GM18858 (cell line): ENCODE data around the gene NUDT14.

Experiments
- ATAC-seq: cut with Tn5 transposase; IDR thresholded peaks from one replicate; pipeline ENCODE4 v1.9.1; 2021; ENCODE audit not compliant: unreplicated experiment

Gene NUDT14

DNA sequence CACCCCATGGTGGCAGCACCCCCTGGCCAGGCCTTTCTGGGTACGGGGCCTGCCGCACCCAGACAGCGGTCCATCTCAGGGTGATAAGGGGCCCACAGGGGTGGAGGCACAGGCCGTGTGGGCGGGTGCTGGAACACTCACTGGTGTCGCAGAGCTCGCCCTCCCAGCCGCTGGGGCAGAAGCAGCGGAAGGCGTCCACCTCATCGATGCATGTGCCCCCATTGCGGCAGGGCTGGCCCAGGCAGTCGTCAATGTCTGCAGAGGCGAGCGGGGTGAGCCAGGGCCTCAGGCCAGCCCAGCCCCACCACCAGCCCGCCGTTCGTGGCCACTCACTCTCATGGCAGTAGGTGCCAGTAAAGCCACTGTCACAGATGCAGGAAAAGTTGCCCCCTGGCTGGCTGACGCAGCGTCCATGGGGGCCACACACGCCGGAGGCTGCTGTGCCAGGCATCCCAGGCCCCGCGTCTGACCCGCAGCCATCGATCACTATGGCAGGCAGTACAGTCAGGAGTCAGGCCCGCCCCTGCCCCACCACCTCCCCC, 32.4 kb downstream of the NUDT14 start:
- no peak for ATAC-seq

DNA sequence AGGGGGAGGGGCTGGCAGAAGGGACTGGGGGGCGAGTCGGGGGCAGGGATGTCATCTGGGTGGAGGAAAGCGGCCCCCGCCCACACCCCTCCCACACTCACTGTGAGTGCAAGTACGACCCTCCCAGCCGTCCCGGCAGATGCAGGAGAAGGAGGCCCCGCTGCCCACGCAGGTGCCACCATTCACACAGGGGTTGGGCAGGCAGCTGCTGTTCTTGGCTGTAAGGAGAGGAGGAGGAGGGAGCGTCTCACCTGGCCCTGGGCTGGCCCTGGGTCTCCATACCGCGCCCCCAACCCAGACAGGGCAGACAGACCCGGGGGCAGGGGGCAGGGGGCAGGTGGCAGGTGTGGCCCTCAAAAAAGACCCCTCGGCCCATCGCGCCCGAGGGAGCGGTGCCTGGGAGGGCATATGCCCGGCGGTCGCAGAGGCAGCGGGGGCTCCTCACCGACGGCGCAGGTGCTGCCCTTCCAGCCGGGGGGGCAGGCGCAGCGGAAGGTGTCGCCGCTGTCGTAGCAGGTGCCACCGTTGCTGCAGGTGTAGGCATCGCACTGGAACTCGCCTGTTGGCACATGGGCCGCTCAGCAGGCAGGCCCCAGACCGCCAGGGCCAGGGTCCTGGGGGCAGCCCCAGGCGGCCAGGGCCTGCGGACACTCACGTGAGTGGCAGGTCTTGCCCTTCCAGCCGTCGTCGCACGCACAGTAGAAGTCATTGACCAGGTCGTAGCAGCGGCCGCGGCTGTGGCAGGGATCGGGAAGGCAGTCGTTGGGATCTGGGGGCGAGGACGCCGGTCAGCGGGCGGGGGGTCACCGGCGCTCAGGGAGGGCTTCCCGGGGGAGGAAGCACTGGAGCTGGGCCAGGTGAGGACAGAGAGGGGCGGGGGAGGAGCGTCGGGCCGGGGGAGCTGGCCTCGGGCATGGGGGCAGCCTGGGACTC, 33.2 kb downstream of the NUDT14 start:
- ATAC-seq: no peak

DNA sequence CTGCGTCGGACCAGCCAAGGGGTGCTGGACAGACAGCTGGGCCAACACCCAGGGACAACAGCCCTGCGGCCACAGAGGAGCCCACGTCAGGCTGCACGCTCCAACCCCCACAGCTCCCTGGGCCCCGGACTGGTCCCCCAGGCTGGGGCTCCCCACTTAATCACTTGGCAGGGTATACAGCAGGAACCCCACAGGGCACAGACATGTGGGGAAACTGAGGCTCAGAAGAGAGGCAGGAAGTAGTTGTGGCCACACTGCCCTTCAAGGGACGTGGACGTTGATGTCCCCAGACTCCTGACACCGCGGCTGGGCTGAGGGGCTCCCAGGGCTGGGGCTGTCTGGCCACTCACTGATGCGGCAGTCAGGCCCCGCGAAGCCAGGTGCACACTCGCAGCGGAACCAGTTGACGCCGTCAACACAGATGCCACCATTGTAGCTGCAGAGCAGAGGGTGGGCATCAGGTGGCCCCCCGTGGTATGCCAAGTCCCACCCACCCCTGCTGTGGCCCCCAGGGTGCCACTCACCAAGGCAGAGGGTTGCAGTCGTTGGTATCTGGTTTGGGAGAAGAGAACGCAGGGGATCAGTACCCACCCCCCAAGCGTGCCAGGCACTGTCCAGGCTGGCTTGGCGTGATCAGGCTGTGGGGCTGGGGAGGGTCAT, 34.0 kb downstream of the NUDT14 start:
- ATAC-seq: no peak

DNA sequence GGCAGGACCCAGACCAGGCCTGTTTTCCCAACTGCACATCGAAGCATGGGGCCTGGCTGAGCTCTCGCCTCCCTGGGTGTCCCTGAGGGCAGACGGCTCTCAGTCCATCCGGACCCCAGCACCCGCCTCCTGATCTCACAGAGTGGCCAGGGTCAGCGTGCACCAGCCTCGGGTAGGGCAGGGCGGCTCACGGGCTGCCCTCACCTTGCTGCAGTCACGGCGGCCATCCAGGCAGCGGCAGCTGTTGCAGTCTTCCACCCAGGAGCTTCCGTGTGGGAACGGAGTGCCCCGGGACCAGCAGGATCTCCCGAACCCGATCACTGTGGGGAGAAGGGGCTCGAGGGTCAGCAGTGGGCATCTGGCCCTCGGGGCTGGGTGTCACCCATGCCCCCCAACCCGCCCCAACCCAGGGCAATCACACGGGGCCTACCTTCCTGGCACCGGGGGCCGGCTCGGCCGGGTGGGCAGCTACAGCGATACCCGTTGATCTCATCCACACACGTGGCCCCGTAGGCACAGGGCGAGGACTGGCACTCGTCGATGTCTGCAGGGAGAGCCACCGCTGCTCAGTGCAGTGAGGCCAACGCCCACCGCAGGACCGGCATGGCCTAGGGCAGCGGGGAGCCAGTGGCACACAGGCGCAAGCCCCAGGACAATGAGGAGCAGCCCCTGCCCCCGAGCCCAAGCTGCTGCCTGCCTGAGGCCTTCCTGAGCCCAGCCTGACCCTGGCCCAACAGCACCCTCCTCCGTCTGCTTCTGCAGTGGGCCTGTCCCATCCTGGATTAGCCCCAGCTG, 34.7 kb downstream of the NUDT14 start:
- ATAC-seq: no peak

DNA sequence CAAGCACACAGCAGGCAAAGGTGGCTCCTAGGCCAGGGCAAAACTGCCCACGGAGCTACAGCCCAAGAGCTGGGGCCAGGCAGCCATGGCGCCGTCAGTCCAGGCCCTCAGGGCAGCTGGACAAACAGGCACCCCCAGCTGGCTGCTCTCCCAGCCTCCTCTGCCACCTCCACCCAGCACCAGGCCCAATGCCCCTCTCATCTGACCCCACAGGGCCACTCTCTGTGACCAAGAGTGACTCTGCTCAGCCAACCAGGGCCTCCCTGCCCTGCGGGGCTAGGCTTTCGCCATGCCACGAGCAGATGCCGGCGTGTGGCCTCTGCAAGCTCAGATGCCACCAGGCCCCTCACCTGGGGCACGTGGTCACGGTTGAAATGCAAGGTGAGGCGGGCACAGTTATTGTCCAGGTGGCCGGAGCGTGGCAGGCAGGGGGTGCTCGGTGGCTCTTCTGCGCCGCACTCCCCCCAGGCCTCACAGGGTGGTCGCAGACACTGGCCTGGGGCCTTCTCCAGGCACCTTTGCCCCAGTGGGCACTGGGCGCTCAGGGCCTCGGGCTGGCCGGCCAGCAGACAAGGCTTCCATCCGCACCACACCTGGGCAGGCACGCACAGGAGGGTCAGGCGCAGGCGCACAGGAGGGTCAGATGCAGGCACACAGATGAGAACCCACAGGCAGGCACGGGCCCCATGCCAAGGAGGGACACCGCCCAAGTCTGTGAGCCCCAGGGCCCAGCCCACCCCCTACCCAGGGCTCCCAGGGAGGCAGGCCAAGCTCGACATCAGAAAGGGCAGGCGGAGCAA, 35.5 kb downstream of the NUDT14 start:
- no peak for ATAC-seq

DNA sequence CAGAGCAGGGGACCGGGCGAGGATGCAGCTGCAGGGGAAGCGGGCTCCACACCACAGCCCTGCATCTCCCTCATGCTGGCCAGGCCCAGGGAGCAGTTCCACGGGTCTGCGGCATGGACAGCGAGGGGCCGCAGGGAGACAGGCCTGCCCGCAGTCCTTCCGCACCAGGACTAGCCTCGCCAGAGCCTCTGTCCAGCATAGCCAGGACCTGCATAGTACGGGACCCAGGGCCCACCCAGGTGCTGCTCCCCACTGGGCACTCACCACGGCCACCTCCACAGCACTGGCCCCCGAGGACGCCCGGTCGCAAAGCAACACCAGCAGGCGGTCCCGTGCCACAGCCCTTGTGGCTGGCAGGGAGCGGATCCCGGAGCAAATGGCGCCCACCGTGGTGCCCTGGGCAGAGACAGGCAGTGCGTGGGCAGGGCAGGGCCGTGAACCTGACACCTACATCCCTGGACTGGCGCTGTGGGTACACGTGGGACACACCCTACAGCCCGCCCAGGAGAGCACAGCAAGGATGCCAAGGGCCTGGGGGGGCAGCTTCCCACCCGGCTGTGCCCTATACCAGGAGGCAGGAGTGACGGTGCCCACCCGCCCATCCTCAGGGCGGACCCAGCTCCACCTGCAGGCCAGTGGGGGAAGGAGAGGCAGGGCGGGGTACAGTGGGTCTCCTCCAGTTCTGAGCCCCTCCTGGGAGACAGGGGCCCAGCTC, 36.3 kb downstream of the NUDT14 start:
- ATAC-seq: no peak

DNA sequence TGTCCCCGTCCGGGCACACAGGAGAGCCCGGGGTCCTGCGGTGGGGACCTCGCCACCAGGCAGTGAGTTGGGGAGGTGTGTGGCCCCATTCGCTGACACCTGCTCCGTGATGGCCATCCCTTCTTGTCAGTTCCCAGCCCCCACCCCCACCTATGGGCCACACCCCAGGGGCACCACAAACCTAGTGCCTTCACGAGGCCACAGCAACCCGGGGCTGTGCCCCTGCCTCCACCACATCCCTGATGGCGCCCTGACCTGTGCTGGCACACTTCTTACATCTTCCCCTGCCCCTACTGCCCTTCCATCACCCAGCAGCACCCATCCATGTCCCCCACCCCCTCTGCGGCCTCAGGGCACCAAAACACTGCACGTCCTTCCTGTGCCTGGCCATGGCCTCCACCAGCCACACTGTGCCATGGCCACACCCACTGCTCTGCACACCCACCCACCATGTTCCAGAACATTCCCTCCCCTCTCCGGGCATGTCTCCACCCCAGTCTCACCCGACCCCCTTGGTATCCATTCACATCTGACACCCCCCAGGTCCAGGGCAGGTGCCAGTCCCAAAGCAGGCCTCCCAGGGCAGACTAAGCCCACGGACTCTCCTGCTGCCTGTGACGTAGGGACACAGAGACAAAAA, 37.0 kb downstream of the NUDT14 start:
- no peak for ATAC-seq

DNA sequence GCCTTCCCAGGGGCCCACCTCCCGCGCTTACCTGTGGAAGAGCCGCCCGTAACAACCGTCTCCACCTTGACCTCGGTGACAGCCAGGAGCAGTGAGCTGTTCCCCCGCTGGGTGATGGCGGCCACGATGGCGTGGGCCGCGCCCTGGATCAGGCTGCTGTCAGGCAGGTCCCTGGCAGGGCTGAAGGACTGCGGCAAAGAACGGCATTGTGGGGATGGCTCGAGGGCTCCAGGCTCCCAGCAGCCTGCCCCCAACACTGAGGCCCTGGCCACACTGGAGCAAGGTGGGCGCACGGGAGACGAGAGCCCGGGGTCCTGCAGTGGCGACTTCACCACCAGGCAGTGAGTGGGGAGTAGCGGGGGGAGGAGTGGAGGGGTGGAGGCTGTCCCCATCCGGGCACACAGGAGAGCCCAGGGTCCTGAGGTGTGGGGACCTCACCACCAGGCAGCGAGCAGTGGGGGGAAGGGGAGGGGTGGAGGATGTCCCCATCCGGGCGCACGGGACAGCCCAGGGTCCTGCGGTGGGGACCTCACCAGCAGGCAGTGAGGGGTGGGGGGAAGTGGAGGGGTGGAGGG, 37.6 kb downstream of the NUDT14 start:
- ATAC-seq: no peak

DNA sequence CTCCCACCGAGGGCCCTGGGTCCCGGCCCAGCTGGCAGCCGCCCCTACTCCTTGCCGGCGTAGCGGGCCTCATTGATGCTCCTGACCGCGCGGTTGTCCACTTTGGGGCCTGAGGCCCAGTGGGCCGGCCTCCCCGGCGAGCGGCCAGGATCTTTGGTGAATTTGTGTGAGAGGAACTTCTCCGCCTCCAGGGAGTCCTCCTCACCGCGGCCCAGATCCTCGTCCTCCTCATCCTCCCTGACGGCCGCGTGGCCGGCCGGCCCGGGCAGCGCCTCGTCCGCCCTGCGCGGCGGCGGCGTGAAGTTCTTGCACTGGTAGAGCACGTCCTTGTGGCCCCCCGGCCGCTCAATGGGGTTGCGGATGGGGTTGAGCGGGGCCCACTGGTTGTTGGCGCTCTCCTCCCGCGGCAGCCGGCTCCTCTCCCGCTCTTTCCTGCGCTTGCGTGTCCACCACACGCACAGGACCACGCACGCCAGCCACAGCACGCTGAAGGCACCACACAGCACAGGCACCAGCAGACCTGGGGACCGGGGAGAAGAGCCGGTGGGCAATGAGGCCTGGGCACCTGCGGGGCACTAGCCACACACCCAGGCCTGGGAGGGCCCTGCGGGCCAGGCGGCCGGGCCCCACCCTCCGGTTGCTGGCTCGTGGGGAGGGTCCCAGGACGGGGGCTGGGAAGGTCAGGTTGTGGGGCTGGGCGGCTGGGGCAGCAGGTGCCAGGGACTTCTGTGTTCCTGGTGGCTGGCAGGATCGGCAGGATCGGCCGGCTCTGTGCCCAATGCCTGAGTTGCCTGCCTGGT, 38.3 kb downstream of the NUDT14 start:
- ATAC-seq: no peak

DNA sequence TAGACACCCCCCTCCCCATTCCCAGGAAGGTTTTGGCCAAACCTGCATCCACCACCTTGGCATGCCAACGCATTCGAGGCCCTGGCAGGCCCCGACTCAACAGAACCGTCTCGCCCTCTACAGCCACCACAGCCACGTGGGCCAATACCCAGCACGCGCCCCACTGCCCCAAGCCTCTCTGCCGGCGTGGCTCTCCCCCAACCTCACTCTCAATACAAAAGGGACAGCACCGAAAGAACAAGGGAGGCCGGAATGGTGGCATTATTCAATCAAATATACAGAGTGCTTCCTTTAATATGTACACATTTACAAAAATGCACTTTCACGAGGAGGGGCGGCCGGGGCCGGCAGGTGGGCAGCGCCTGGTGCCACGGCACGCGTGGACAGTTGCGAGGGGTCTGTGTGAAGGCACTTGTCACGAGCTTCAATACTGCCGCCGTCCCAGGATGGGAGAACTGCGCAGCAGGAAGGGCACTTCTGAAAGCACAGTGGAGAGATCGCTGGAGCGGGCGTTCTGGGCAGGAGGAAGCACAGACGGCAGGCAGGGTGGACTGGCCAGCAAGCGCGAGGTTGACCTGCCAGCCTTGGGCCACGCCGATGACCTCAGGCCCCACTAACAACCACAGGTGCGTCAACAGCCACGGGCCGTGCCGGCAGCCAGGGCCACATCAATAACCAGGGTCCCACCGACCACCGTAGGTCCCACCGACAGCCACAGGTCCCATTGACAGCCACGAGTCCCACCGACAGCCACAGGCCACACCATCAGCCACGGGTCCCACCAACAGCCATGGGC, 39.4 kb downstream of the NUDT14 start:
- no peak for ATAC-seq

DNA sequence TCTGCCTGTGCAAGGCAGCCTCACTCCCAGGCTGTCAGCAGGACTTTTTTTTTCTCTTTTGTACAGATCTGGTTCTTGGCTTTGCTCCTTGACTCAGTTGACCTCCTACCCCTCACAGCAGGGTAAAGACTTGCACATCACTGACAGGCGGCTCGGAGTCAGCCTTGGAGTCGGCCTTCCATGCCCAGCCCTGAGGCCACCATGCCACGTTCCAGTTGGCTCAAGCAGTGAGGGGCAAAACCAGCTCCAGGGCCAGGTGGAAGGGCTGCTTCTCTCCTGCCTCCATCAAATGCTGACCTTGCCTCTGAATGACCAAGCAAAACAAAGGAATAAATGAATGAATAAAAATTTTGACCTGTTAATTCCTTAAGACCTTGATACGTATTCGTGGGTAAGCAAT, 40.1 kb downstream of the NUDT14 start:
- ATAC-seq: no peak

DNA sequence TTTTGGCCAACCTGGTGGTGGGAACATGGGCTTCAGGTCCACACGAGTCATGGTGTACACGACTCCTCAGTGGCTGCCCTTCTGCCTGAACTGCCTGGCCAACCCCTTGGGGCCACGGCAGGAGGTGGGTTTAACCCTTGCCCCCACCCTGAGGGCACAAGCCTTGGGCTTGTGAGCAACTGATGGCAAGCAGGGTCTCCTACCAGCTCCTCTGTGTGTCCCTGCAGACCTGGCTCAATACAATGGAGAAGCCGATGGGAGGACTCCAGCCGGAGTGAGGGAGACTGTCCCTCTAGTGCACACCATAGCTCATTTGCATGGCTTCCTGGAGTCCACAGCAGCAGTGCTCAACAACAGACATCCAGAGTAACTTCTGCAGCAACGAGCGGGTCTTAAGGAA, 40.5 kb downstream of the NUDT14 start:
- ATAC-seq: no peak

DNA sequence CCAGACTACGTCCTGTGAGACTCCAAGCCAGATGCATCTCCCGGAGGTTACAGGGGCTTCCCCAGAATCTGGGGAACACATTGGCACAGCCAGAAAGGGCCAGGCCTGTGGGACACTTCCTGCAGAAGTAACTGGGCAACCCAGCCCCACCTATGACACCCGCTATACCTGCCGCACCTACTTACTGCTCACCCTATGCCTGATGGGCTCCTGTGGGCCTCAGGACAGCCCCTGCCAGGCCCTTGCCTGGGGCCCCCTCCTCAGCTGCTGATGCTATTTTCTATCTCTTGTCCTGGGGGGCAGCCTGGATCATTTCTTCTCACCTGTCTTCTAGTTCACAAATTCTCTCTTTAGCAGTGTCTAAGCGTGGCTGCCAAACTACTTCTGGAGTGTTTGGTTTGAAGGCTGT, 41.3 kb downstream of the NUDT14 start:
- no peak for ATAC-seq

DNA sequence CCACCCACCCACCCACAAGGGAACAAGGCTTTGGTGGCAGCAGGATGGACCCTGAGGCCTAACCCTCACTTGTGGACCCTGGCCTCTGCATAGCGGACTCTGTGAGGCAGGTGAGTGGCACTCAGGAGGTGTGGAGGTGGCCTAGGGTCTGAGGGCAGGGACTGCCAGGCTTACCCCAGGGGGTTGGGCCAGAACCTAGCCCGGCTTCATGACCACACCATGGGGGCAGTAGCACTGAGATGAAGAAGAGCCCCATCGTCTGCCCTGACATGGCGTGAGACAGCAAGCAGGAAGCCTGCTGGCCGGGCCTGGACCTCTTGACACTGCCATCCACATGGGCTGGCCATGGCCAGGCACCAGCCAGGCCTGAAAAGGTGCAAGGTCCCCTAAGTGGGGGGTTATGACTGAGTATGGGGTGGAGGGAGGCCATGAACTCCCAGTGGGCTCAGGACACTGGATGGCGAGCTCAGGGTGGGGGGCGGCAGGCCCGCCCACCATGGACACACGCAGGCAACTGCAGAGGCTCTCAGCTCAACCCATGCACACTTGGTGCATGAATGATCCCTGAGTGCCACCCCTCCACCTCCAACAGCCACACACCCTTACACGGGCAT, 41.8 kb downstream of the NUDT14 start:
- ATAC-seq: no peak

DNA sequence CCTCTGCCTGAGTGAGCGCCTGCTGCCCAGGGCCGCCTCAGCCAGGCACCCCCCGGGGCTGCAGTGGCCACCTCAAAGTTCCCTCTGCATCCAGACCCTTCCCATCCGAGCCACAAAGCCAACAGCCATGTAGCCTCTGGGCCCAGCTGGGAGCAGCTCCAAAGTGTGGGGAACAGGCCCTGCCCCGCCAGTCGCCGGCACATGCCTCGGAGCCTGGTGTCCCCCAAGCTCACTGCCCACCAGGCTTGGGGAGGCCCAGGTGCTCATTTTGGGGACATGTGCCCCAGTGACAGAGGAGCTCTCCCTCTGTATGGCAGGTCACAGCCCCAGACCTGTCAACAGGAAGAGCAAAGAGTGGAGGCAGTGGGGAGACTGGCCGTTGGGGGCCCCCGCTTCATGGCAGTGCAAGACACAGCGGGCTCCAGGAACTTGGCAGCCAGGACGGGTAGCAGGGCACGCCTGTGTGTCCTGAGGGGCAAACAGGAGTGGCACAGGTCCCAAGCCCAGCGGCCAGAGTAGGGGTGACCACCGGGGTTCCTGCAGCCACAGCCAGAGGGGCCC, 42.5 kb downstream of the NUDT14 start:
- no peak for ATAC-seq

DNA sequence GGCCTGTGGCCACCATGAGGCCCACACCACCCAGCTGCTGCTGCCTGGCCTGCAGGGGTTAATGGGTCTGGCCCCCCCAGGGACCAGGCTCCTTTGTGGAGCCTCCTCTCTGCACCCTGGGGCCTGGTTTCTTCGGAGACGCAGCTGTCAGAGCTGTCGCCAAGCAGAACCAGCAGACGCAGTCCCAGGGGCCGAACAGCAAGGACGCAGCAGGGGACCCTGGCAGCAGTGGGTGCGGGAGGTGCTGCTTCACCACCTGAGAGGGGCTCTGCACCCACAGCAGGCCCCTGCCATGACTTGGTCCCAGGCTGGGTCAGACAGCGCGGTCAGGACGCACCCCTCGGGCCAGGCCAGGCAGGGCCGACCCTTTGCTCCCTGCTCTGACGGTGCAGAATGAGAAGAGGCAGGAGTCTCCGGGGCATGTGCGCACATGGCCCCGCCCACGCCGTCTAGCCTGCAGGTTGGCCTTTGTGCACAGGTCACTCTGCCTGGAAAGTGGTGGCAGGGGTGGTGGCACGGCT, 43.0 kb downstream of the NUDT14 start:
- ATAC-seq: no peak
